Fibroblast of the aortic adventitia (primary cell): ENCODE measurements around the gene SH3TC2. TPM values are rescaled to one million over a fixed set of nuclear protein-coding genes. Genes with fewer than 3 reads are reported as not detected.

Experiments
- DNase-seq: peaks from one replicate; pipeline ENCODE4 v3.0.0-alpha.2; 2010; ENCODE audit warnings: low read depth
- H3K4me3 ChIP-seq: 2 replicates; pipeline ENCODE4 v1.5.1; 2011; ENCODE audit warnings: low read depth, mild to moderate bottlenecking, control low read depth, low read length, moderate library complexity
- total RNA-seq: library from RNA; depleted of rRNA; stranded (reverse); fragments of >200 nt; gene quantifications from 2 replicates; pipeline ENCODE4 v1.2.3, GENCODE V29; 2012; ENCODE audit warnings: low replicate concordance
- TF ChIP-seq, protein P1 (sequence below): IDR thresholded peaks from 2 replicates; pipeline ENCODE4 v1.5.1; 2011; ENCODE audit warnings: mild to moderate bottlenecking, low read length, control low read depth, inconsistent platforms; ENCODE audit not compliant: insufficient read depth

Gene SH3TC2
- total RNA-seq, 1 donor = 4.1 TPM

DNA sequence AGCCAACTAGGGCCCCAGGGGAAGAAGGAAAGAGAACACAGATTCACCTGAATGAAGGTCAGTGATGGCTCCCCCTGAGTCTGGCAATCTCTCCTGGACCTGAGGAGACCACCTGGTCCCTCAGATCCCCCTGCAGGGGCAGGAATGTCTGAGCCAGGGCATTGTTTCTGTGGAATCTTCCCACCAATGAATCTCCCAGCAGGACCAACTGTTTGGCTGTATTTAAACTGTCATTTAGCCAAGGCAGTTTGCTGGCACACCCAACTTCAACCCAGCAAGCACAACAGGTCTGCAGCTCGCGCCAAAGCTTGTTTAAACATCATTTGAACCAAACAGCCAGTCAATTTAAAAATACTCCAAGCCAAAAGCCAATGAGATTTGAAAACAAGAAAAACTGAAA, 92.6 kb downstream of the SH3TC2 start:
- DNase-seq = peak; percentile 51
- TF ChIP-seq, protein P1, sequence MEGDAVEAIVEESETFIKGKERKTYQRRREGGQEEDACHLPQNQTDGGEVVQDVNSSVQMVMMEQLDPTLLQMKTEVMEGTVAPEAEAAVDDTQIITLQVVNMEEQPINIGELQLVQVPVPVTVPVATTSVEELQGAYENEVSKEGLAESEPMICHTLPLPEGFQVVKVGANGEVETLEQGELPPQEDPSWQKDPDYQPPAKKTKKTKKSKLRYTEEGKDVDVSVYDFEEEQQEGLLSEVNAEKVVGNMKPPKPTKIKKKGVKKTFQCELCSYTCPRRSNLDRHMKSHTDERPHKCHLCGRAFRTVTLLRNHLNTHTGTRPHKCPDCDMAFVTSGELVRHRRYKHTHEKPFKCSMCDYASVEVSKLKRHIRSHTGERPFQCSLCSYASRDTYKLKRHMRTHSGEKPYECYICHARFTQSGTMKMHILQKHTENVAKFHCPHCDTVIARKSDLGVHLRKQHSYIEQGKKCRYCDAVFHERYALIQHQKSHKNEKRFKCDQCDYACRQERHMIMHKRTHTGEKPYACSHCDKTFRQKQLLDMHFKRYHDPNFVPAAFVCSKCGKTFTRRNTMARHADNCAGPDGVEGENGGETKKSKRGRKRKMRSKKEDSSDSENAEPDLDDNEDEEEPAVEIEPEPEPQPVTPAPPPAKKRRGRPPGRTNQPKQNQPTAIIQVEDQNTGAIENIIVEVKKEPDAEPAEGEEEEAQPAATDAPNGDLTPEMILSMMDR = no peak
- H3K4me3 ChIP-seq = no peak overlapping the region

DNA sequence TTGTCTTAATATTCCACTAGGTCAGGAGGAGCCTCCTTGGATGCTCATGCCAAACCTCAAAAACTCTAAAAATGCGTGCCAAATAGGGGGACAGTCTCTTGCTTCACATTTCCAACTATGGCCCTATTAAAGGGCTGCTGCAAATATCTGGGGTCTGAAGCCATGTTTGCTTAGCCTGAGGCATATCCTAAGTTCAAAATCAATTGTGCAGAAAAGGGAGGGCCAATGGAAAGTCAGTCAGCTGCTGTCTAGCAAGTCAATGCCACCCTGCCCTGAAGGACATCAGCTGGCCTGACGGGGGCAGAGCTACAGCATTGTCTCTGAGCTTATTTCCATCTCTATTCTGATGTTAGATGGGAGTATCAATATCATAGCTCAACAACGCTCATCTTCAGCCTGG, 93.6 kb downstream of the SH3TC2 start:
- TF ChIP-seq, protein P1 = no peak
- H3K4me3 ChIP-seq = no peak overlapping the region
- no peak for DNase-seq

DNA sequence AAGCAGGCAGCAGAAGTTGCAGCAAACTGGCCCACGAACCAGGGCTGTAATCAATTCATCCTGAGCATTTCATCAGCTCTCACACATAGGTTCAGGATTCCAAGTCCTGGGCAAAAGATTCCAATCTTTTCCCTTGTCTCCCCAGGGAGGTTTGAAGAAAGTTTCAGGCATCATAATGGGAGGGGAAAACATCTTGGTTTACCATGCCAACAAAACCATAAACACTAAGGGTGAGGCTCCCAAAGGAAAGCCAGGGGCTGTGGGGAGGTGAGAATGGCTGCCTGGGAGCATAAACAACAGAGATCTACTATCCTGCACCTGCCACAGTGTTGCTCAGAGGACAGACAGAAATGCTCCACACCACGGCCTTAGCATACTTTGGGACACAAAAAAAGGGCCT, 94.6 kb downstream of the SH3TC2 start:
- H3K4me3 ChIP-seq = no peak overlapping the region
- TF ChIP-seq, protein P1 = no peak

DNA sequence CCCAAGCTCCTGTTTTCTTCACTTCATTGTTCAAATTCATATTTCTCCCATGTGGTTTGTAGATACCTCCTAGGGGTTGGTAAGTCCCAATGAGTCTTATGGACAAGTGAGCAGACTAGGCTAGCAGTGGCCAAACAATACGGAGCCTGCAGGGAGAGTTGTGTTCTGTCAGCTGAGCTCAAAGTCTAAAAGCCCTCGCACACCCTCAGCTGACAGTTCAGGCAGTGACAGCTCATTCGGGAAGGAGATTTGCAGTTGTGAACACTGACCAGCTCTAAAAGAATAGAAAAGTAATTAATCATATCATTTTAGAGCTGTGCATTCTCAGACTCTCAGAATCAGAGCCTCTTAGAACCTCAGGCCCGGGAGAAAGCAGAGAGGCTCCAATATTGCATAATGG, 95.1 kb downstream of the SH3TC2 start:
- no peak for DNase-seq

More for the DNA sequence above, 94.6 kb downstream of the SH3TC2 start:
- no peak for DNase-seq

DNA sequence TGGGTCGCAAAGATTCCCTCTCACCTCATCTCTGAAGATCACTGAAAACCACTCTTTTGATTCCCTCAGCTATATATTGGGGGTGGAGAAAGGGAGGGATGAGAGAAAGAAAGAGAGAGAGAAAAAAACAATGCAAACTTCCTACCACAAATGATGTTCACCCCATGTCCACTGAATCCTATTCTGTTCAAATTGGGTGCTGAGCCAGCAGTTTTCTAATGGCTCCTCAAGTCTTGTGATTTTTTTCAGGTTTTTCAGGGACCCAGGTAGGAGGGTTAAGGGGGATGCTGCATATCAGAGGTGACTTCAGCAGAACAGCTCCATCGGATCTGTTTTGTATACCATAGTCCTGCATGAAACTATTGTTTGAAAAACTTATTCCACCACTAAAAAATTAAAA, 95.9 kb downstream of the SH3TC2 start:
- no peak overlapping the region for H3K4me3 ChIP-seq
- TF ChIP-seq, protein P1 = no peak
- no peak for DNase-seq

More for the DNA sequence above, 95.1 kb downstream of the SH3TC2 start:
- TF ChIP-seq, protein P1 = no peak
- no peak overlapping the region for H3K4me3 ChIP-seq

DNA sequence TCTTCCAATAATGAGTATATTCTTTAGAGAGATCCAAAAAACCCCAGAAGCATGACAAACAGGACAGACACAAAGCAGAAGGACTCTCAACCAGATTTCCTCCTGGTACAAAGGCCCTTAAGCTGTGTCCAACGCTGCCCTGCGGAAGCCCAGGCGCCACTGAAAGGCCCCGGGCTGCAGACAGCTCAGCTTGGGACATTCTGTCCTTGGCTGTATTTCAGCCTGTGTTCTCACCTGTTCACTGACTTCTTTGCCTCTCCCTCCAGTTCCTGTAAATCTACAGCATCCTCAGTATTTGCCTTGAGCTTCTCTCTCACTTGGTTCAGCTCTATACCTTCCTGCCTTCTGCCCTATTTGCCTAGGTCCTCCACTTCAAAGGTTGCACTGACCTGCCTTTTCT, 96.5 kb downstream of the SH3TC2 start:
- TF ChIP-seq, protein P1 = no peak
- no peak overlapping the region for H3K4me3 ChIP-seq
- no peak for DNase-seq
